ENCODE data around the gene GALNT1. TPM values are rescaled to one million over a fixed set of nuclear protein-coding genes. Genes with fewer than 3 reads are reported as not detected.

GALNT1 gene
- total RNA-seq, 1 experiment from 2014 or later = 25.6 TPM

DNA sequence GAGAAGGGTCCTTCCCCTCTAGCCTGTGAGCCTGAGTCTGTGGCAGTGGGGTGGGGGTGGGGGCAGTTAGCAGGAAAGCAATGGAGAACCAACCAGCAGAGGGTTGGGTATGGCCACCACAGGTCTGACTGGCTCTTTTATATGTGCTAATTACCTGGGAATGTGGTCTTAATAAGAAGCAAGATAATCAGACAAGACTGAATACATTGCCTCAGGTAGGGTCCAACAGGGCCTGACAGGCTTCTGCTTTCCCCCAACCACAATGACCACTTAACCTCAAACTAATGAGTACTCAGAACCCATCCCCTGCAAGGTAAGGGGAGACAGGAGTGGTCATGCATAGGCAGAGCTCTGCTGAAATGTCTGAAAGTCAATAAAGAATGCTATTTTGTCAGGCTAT lies 39.2 kb upstream of the GALNT1 start:
- no peak overlapping the region for H3K4me3 ChIP-seq (ENCODE audit: low read depth, low read length, poor library complexity, severe bottlenecking)
- no TSS peak for BruUV-seq (replicated peaks)
- no peaks in the 10 kb centered on the region for H3K4me1 ChIP-seq (ENCODE audit: insufficient read depth, low read length, poor library complexity, severe bottlenecking)
- POLR2A ChIA-PET (ENCODE audit: low non-redundant PET) = no interaction called here
- CTCF ChIA-PET = no interaction called here
- intact Hi-C loops (cut with micrococcal nuclease; ENCODE audit: unreplicated experiment) = no loop called here
- no peak overlapping the region for H3K27ac ChIP-seq (ENCODE audit: low read depth, low read length, poor library complexity, severe bottlenecking)
- no peaks in the 10 kb centered on the region for H3K27me3 ChIP-seq (replicated peaks; ENCODE audit: insufficient read depth, low read depth, low read length, poor library complexity)
- no peaks in the 10 kb centered on the region for H3K9me3 ChIP-seq (ENCODE audit: low read depth, low read length, poor library complexity, severe bottlenecking)
- DNase-seq (ENCODE audit: low spot score) = no peak
- TF ChIP-seq, protein P1, sequence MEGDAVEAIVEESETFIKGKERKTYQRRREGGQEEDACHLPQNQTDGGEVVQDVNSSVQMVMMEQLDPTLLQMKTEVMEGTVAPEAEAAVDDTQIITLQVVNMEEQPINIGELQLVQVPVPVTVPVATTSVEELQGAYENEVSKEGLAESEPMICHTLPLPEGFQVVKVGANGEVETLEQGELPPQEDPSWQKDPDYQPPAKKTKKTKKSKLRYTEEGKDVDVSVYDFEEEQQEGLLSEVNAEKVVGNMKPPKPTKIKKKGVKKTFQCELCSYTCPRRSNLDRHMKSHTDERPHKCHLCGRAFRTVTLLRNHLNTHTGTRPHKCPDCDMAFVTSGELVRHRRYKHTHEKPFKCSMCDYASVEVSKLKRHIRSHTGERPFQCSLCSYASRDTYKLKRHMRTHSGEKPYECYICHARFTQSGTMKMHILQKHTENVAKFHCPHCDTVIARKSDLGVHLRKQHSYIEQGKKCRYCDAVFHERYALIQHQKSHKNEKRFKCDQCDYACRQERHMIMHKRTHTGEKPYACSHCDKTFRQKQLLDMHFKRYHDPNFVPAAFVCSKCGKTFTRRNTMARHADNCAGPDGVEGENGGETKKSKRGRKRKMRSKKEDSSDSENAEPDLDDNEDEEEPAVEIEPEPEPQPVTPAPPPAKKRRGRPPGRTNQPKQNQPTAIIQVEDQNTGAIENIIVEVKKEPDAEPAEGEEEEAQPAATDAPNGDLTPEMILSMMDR (conservative IDR thresholded peaks at IDR 0.05; ENCODE audit: low read depth, low read length) = no peak
- H3K36me3 ChIP-seq (ENCODE audit: insufficient read depth, low read length, poor library complexity, severe bottlenecking) = no peaks in the 10 kb centered on the region

DNA sequence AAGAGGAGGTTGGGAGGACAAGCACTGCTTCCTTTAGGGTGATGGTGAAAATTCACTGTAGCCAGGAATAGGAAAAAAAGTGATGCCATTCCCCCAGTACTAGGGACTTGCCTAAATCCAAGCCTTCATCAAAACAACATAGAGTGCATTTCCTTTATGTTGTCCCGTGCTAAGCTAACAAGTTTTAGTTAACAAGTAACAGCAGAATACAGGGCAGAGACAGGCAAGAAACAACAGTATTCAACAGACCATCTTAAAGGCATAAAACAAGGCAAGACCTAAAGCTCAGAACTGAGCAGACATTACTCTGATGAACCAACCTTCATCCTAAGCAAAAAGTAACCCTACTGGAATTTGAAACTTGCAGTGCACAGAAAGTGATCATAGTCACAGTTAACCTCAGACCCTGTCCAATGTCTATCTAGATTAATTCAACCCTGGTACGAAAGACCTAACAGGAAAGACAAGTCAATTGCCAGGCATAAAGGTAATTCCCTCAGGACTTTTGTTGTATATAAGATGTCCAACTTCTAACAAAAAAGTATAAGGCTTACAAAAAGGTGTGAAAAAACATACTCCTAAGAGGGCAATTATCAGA lies 34.4 kb upstream of the GALNT1 start:
- no peak overlapping the region for H3K4me3 ChIP-seq (ENCODE audit: low read depth, low read length, poor library complexity, severe bottlenecking)
- H3K9me3 ChIP-seq (ENCODE audit: low read depth, low read length, poor library complexity, severe bottlenecking) = no peaks in the 10 kb centered on the region
- H3K27ac ChIP-seq (ENCODE audit: low read depth, low read length, poor library complexity, severe bottlenecking) = no peak overlapping the region
- TF ChIP-seq, protein P1 (conservative IDR thresholded peaks at IDR 0.05; ENCODE audit: low read depth, low read length) = no peak
- TF ChIP-seq EZH2 (IDR thresholded peaks at IDR 0.05; ENCODE audit: borderline replicate concordance, low read depth, low read length, poor library complexity, severe bottlenecking) = no peak
- no peaks in the 10 kb centered on the region for H3K27me3 ChIP-seq (replicated peaks; ENCODE audit: insufficient read depth, low read depth, low read length, poor library complexity)
- H3K36me3 ChIP-seq (ENCODE audit: insufficient read depth, low read length, poor library complexity, severe bottlenecking) = no peaks in the 10 kb centered on the region
- ChIA-PET POLR2A (ENCODE audit: low non-redundant PET) (no interaction called here), CTCF (no interaction called here)
- BruUV-seq (replicated peaks) = no TSS peak
- H3K4me1 ChIP-seq (ENCODE audit: insufficient read depth, low read length, poor library complexity, severe bottlenecking) = no peaks in the 10 kb centered on the region
- intact Hi-C loops (cut with micrococcal nuclease; ENCODE audit: unreplicated experiment) = no loop called here
- no peak for DNase-seq (ENCODE audit: low spot score)

GRCh38 chr18:35549564-35549963 lies 32.0 kb upstream of the GALNT1 start:
- POLR2A ChIA-PET (ENCODE audit: low non-redundant PET) = no interaction called here
- Histone ChIP-seq H3K27me3 (replicated peaks; ENCODE audit: insufficient read depth, low read depth, low read length, poor library complexity) (no peaks in the 10 kb centered on the region), H3K4me1 (ENCODE audit: insufficient read depth, low read length, poor library complexity, severe bottlenecking) (no peaks in the 10 kb centered on the region), H3K4me3 (ENCODE audit: low read depth, low read length, poor library complexity, severe bottlenecking) (no peak overlapping the region), H3K27ac (ENCODE audit: low read depth, low read length, poor library complexity, severe bottlenecking) (no peak overlapping the region), H3K36me3 (ENCODE audit: insufficient read depth, low read length, poor library complexity, severe bottlenecking) (no peaks in the 10 kb centered on the region), H3K9me3 (ENCODE audit: low read depth, low read length, poor library complexity, severe bottlenecking) (no peaks in the 10 kb centered on the region)
- TF ChIP-seq, protein P1 (conservative IDR thresholded peaks at IDR 0.05; ENCODE audit: low read depth, low read length) = no peak
- TF ChIP-seq EZH2 (IDR thresholded peaks at IDR 0.05; ENCODE audit: borderline replicate concordance, low read depth, low read length, poor library complexity, severe bottlenecking) = no peak
- CTCF ChIA-PET = no interaction called here
- no TSS peak for BruUV-seq (replicated peaks)
- DNase-seq (ENCODE audit: low spot score) = no peak
- intact Hi-C loops (cut with micrococcal nuclease; ENCODE audit: unreplicated experiment) = no loop called here
